Epithelial cell of esophagus (primary cell): ENCODE results near the gene CXCR4.

Experiments
- DNase-seq: peaks from one replicate; pipeline ENCODE4 v3.0.0; 2010; ENCODE audit warnings: low read depth
- H3K4me3 ChIP-seq: 2 replicates; pipeline ENCODE4 v1.5.1; 2011; ENCODE audit warnings: mild to moderate bottlenecking, low read length, control low read depth
- TF ChIP-seq, protein P1 (sequence below): IDR thresholded peaks from 2 replicates; pipeline ENCODE4 v1.5.1; 2011; ENCODE audit warnings: low read depth, mild to moderate bottlenecking, low read length, control low read depth, inconsistent platforms; ENCODE audit not compliant: insufficient read depth; ENCODE audit errors: missing control alignments

Gene CXCR4

DNA sequence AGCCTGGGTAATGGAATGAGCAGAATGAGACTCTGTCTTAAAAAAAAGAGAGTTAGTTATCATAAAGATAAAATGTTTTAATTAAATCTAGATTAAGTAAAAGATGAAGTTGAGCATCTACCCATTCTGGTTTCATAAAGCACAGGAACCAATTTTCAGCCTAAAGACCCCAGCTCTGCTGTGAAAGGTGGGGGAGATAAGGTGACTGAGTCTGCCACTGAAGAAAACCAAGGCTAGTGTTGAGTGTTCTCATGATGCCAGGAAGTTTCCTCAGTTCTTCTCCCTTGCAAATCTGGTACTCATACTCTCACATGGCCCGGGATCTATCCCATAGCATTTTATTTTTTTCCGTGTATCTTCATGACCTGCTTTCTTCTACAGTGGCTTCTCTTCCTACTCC lies 10.4 kb upstream of the CXCR4 start:
- H3K4me3 ChIP-seq, result no peak overlapping the region
- no peak for DNase-seq
- TF ChIP-seq, protein P1, sequence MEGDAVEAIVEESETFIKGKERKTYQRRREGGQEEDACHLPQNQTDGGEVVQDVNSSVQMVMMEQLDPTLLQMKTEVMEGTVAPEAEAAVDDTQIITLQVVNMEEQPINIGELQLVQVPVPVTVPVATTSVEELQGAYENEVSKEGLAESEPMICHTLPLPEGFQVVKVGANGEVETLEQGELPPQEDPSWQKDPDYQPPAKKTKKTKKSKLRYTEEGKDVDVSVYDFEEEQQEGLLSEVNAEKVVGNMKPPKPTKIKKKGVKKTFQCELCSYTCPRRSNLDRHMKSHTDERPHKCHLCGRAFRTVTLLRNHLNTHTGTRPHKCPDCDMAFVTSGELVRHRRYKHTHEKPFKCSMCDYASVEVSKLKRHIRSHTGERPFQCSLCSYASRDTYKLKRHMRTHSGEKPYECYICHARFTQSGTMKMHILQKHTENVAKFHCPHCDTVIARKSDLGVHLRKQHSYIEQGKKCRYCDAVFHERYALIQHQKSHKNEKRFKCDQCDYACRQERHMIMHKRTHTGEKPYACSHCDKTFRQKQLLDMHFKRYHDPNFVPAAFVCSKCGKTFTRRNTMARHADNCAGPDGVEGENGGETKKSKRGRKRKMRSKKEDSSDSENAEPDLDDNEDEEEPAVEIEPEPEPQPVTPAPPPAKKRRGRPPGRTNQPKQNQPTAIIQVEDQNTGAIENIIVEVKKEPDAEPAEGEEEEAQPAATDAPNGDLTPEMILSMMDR, result no peak

DNA sequence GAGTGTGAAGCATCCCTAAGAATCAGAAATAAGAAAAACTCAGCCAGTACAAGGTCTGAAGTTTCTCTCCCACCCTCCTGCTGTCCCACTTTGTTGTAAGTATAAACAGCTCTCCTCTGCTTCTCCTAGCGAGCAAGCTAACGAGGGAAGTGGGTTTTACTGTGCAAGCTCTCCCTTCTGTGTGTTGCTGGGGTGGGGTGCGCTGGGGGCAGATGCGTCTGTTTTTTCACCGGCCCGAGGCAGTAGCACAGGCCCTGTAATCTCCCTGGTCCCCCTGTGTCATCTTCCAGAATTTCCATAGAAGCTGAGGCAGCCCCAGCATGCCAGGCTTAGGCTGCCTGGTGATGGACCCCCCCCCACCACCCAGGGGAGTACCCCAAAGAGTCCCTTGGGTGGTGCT lies 9.4 kb upstream of the CXCR4 start:
- TF ChIP-seq, protein P1, result no peak
- DNase-seq, result no peak
- no peak overlapping the region for H3K4me3 ChIP-seq

DNA sequence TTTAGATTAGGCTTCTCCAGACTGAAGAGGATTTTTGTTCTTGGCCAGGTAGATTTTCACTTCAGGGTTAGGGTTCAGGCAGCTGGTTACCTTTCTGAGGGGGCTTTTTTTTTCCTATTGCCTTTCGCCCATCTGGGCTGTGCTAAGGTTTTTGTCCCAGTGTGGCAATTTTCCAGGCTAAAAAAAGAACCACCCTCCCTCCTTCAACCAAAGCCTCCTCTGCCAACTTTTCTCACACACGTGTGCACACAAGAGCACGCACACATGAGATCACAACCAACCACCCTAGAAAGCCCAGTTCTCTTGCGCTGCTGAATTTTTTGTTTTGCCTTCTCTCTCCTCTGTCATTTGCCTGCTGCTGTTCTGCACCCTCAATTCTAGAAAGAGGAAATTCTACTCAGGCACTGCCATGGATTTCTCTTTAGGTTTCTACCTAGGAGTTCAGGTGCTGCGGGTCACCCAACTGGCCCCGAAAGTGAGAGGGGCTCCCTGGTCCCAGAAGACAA lies 8.5 kb upstream of the CXCR4 start:
- TF ChIP-seq, protein P1, result no peak
- no peak overlapping the region for H3K4me3 ChIP-seq
- no peak for DNase-seq

DNA sequence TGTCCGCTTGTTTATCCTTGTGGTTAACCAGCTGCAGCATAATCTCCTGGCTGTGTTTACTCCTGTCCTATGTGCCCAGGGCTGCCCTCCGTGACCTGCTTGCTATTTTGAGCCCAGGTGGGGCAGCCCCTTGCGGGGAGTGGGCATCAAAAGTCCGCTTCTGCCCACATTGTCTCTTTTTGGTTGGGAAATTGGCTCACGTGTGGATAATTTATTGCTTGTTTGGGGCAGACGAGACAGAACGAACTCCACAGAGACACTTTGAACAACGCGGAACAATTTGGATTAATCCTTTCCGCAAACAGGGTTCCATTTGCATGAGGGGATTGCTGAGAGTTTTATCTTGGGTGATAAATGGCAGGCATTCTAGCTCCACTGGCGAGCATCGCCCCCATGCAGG lies 8.1 kb upstream of the CXCR4 start:
- H3K4me3 ChIP-seq, result no peak overlapping the region
- no peak for DNase-seq
- TF ChIP-seq, protein P1, result no peak

DNA sequence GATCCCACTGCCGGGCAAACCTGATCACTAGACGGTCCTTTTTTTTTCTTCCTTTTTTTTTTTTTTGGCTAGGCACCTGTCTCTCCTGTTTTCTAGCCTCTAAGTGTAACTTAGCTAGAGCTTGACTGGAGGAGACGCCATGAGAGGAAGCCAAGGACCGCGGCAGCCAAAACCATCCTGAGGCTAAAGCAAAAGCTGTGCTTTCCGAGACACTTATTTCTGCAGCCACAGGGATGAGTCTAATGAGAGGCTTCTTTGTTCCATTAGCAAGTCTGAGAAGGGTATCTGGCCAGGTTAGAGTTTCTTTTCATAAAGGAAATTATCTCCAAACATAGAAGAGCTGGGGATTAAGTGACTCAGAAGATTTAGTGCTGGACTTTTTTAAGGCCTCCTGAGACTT lies 7.3 kb upstream of the CXCR4 start:
- no peak for DNase-seq
- TF ChIP-seq, protein P1, result no peak
- no peak overlapping the region for H3K4me3 ChIP-seq

DNA sequence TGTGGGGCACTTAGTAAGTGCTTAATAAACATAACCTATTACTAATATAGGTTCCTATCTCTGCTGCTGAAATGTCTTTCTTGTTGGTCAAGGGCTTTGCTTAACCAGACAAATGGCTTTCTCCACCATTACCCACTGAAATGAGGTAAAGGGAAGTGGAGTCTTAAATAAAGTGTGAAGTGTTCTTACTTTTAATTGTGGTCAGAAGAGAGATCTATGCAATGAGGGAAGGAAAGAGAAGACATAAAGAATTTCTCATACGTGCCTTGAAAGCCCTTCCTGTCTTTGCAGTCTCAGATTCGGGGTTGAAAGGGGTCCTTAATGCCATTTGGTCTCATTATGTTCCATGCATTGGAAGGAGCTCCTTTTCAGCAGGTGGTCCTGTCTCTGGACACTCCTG lies 6.9 kb upstream of the CXCR4 start:
- TF ChIP-seq, protein P1, result no peak
- H3K4me3 ChIP-seq, result no peak overlapping the region
- no peak for DNase-seq

DNA sequence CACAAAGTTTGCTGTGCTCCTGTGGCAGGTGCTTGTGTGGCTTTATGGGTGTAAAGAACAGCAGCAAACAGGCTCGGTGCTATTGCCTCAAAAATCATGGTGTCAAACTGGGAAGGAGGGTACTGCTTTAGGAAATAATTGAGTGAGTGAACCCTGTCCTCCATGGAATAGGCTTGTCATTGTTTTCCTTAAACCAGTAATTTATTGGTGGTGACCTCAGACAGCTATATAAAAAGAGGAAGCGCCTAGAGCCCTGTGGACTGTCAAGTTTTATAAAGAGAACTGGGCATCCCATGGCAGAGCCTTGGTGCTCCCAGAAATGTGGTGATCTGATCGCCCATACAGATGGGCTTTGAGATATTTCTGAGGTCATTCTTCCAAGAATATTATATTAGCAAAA lies 4.7 kb upstream of the CXCR4 start:
- no peak for DNase-seq
- TF ChIP-seq, protein P1, result no peak
- no peak overlapping the region for H3K4me3 ChIP-seq
